ENCODE data around the gene CMTM4.

CMTM4 gene

GRCh38 chr16:66696669-66697630 is at the start of gene CMTM4:
Gene CMTM4, minus strand, starts transcription at chr16:66696743. Its CDS starts 218 bp downstream, at chr16:66696525.
- DNase-seq (ENCODE audit: low read depth in 2 of 2), result peak; percentile 28 to 61

DNA sequence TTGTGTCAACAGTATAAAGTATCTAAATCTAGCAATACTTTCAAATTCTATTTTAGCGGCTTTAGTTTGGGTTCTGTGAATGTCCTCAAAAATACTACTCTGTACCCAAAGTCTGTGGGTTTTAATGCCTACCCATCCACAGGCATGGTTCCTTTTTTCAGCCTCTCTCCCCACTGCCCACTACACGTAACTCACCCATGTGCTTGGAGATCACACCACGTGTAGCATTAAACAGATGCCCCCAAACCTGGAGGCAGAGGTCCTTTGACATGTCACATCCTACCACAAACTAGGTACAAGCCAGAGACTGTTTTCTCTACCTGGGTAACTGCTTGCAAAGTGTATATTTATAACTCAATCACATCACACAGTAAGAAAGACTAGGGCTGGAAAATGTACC is 49.5 kb upstream of the CMTM4 start:
- DNase-seq (ENCODE audit: low read depth in 2 of 2), result no peak

- DNase-seq (ENCODE audit: low read depth in 2 of 2), result no peak
Measured at GRCh38 chr16:66741950-66742808, 45.6 kb upstream of the CMTM4 start.

GRCh38 chr16:66741169-66741900 is 44.8 kb upstream of the CMTM4 start:
- no peak for DNase-seq (ENCODE audit: low read depth in 2 of 2)

GRCh38 chr16:66740533-66740932 is 44.0 kb upstream of the CMTM4 start:
- no peak for DNase-seq (ENCODE audit: low read depth in 2 of 2)

DNA sequence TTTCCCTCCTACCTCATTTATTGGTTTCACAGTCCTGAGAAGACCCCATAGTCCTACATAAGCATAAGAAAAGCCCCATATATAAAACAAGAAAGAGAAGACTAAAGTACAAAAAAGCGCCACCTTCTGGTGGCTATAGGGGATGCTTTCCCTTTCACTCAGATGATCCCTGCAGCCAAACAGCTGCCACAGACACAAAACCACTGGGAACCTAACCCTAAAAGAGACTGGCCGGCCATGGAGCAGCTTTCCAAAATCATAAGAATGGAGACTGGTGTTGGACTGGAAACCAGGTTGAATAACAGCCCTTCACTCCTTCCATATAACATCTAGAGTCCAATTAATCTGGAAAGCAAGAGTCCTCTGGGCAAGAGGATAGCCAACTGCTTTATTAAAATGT is 43.5 kb upstream of the CMTM4 start:
- DNase-seq (ENCODE audit: low read depth in 2 of 2), result no peak

- DNase-seq (ENCODE audit: low read depth in 2 of 2), result no peak
Measured at GRCh38 chr16:66735891-66736290, 39.3 kb upstream of the CMTM4 start.

GRCh38 chr16:66731101-66731500 is 34.6 kb upstream of the CMTM4 start:
- no peak for DNase-seq (ENCODE audit: low read depth in 2 of 2)

DNA sequence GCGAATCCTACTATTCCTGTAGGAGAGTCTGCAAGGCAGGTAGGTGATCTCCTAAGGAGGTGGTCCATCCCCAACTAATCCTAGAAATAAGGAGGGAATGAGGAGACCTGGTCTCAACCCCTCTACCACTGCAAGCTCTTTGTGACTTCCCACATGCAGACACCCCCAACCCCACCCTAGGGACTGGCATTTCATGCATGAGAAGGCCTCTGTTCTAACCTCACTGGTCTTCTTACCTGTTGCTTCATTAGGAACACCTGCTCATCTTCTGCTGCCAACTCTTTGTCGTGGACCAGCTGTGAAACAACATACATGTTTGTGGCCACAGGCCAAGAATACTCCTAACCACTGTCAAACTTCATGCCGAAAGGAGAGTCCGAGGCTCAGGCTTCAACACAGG is 32.3 kb upstream of the CMTM4 start:
- DNase-seq (ENCODE audit: low read depth in 2 of 2), result no peak

- no peak for DNase-seq (ENCODE audit: low read depth in 2 of 2)
Measured at GRCh38 chr16:66728117-66728787, 31.7 kb upstream of the CMTM4 start.

- DNase-seq (ENCODE audit: low read depth in 2 of 2), result no peak
Measured at GRCh38 chr16:66720766-66721165, 24.2 kb upstream of the CMTM4 start.

- DNase-seq (ENCODE audit: low read depth in 2 of 2), result no peak
Measured at GRCh38 chr16:66719246-66719645, 22.7 kb upstream of the CMTM4 start.

DNA sequence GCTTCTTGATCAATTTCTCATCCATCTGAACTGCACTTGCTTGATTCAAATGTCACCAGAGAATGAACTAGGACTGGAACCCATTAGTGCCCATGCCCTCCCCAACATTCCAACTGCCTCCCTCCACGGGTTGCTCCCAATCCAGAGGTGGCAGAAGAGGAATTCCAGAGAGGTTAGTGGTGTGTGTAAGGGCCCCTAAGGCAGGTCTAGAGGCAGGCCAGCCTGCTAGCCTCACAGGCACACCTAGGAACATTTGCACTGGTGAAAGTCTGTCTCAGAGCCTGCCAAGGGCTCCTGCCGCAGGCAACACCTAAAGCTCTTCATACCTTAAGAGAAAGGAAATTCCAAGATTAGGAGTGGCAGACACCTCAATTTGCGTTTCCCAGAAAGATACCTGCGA is 21.2 kb upstream of the CMTM4 start:
- DNase-seq (ENCODE audit: low read depth in 2 of 2), result no peak

DNA sequence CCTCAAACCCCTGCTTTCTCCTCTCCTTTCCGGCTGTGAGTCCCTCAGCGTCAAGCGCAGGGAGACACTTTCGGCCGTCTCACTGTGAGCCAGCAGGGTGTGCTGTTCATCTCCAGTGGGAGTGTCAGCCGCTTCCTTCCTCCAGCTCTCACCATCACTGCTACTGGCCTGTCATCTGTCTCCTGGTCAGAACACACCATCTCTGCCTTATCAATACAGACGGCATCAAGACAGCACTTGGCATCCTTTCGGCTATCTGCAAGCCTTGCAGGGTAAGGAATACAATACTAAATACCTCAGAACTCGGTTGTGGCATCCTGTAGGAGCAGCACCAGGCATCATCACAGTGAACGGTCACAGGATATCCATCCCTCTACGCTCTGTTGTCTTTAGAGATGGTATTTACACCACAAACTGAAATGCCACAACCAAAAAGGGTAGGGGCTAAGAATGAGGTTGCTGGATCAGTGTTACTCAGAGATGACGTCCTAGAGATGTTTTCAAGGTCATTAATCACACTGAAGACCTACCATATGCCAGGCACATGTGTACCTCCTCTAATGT is 20.7 kb upstream of the CMTM4 start:
- no peak for DNase-seq (ENCODE audit: low read depth in 2 of 2)

DNA sequence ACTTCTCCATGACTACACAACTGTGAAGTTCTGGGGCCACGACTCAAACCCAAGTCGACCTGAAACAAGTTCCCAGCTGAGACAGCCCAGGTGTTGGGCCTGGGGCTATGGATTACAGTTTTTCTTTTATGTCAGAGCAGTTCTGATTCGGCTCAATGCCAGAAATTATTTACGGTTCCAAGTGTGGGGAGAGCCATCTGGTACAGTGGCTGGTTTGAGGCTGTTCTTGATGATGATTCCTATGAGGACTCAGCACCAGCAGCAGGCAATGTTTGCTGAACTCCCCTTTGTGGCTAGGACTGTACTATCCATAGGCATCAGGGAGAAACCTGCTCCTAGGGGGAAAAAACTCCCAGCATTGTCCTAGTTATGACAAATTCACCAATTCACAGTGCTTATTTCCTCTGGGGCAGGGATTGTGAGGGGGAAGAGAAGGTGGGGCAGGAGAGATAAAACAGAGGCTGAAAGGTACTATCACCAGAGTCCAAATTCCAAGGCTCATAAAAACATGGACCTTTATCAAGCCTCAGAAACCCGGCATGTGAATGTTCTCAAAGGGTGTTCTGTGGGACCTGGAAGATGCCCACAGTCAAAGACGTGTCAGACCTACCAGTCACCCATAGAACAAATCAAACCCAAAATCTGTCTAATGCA is 18.2 kb upstream of the CMTM4 start:
- DNase-seq (ENCODE audit: low read depth in 2 of 2), result no peak

DNA sequence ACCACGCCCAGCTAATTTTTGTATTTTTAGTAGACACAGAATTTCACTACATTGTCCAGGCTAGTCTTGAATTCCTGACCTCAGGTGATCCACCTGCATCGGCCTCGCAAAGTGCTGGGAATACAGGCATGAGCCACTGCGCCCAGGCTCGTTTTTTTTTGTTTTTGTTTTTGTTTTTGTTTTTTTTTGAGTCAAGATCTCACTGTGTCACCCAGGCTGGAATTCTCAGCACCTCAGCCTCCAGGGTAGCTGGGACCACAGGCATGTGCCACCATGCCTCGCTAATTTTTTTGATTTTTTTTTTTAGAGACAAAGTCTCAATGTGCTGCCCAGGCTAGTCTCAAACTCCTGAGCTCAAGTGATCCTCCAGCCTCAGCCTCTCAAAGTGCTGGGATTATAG is 17.5 kb upstream of the CMTM4 start:
- no peak for DNase-seq (ENCODE audit: low read depth in 2 of 2)

DNA sequence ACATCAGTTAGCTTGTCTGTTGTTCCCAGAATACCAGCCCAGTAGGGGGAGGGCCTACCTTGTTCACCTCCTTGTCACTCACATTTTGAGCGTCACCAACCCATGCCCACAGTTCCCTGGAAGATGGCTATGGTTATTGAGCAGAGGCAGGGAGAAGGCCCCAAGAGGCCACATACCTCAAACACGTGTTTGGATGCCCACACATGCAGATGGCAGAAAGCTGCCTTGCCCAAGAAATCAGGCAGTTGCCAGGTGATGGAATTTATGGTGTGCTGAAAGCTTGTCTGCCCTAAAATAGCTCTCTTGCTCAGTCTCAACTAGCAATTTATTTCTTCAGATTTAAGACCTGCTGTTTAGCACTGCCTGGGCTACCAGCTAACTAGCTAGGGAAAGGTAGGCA is 16.5 kb upstream of the CMTM4 start:
- no peak for DNase-seq (ENCODE audit: low read depth in 2 of 2)

GRCh38 chr16:66712512-66712911 is 16.0 kb upstream of the CMTM4 start:
- no peak for DNase-seq (ENCODE audit: low read depth in 2 of 2)

- no peak for DNase-seq (ENCODE audit: low read depth in 2 of 2)
Measured at GRCh38 chr16:66711581-66711980, 15.0 kb upstream of the CMTM4 start.

- no peak for DNase-seq (ENCODE audit: low read depth in 2 of 2)
Measured at GRCh38 chr16:66706506-66706880, 9.9 kb upstream of the CMTM4 start.
